PC-9 (cell line): ENCODE measurements around the gene SIX2. TPM values are rescaled to one million over a fixed set of nuclear protein-coding genes. Genes with fewer than 3 reads are reported as not detected.

Experiments used
- BruUV-seq: library from RNA; stranded (reverse); fragments of 400-500 nt; replicated peaks from 2 replicates; lab custom pipeline; 2021; lab: Mats Ljungman, UMichigan
- CTCF ChIA-PET: fragments of 300-600 bp; sonication (Branson Sonifier 250); formaldehyde crosslinking; loops from one replicate; lab custom pipeline; 2022; ENCODE audit warnings: antibody characterized with exemption; lab: Charles Lee
- POLR2A ChIA-PET: fragments of 300-600 bp; sonication (Branson Sonifier 250); formaldehyde crosslinking; loops from one replicate; lab custom pipeline; 2022; ENCODE audit warnings: antibody characterized with exemption; ENCODE audit not compliant: unreplicated experiment; lab: Charles Lee
- DNase-seq, 2 experiments: peaks; one replicate each; pipeline versions ENCODE4 v3.0.0 to v3.0.0-alpha.2; 2015 to 2022; ENCODE audit warnings: mixed read lengths in 1 of 2
- H2AFZ ChIP-seq: fragments of 200-600 bp; sonication (generic); 2 replicates; pipeline ENCODE4 v1.8.1; 2017; ENCODE audit warnings: antibody characterized with exemption
- H3F3A ChIP-seq: fragments of 200-600 bp; sonication (generic); 2 replicates; pipeline ENCODE4 v1.8.1; 2017; ENCODE audit warnings: antibody characterized with exemption, mild to moderate bottlenecking, low read depth; ENCODE audit not compliant: insufficient read depth
- H3K27ac ChIP-seq: fragments of 200-600 bp; sonication (generic); 2 replicates; pipeline ENCODE4 v1.6.1; 2016; ENCODE audit warnings: mixed run types
- H3K27me3 ChIP-seq: fragments of 200-600 bp; sonication (generic); 2 replicates; pipeline ENCODE4 v1.6.1; 2016; ENCODE audit warnings: low read depth, mixed run types; ENCODE audit not compliant: insufficient read depth
- H3K36me3 ChIP-seq: fragments of 200-600 bp; sonication (generic); 2 replicates; pipeline ENCODE4 v1.6.1; 2016; ENCODE audit warnings: low read depth, mixed run types
- H3K4me1 ChIP-seq: fragments of 200-600 bp; sonication (generic); replicated peaks from 2 replicates; pipeline ENCODE4 v1.6.1; 2016; ENCODE audit warnings: mixed run types; ENCODE audit not compliant: insufficient read depth
- H3K4me2 ChIP-seq: fragments of 200-600 bp; sonication (generic); 2 replicates; pipeline ENCODE4 v1.6.1; 2017; ENCODE audit warnings: mixed run types
- H3K4me3 ChIP-seq: fragments of 200-600 bp; sonication (generic); 2 replicates; pipeline ENCODE4 v1.6.1; 2016; ENCODE audit warnings: mixed run types
- H3K79me2 ChIP-seq: fragments of 200-600 bp; sonication (generic); 2 replicates; pipeline ENCODE4 v1.6.1; 2017; ENCODE audit warnings: low read depth, mixed run types
- H3K9me2 ChIP-seq: fragments of 200-600 bp; sonication (generic); 2 replicates; pipeline ENCODE4 v1.8.1; 2017; ENCODE audit warnings: mild to moderate bottlenecking; ENCODE audit not compliant: insufficient read depth
- H3K9me3 ChIP-seq: fragments of 200-600 bp; sonication (generic); 2 replicates; pipeline ENCODE4 v1.8.1; 2016; ENCODE audit warnings: low read depth; ENCODE audit not compliant: insufficient read depth
- H4K20me1 ChIP-seq: fragments of 200-600 bp; sonication (generic); 2 replicates; pipeline ENCODE4 v1.8.1; 2017; ENCODE audit not compliant: insufficient read depth
- EZH2 ChIP-seq: fragments of 200-600 bp; sonication (generic); IDR thresholded peaks from 2 replicates; pipeline ENCODE4 v1.8.0; 2017; ENCODE audit warnings: antibody characterized with exemption, low read depth
- intact Hi-C: fragments of 100-400 bp; cut with micrococcal nuclease; formaldehyde crosslinking; loops from one replicate; pipeline ENCODE4 v1.10.0; 2022; ENCODE audit not compliant: unreplicated experiment
- total RNA-seq: library from RNA; stranded (reverse); gene quantifications from 2 replicates; pipeline ENCODE4 v1.2.3, GENCODE V29; 2021
- TF ChIP-seq, protein P1 (sequence below): fragments of 200-600 bp; sonication (generic); conservative IDR thresholded peaks from 2 replicates; pipeline ENCODE4 v1.6.1; 2017; ENCODE audit warnings: mixed run types, antibody characterized with exemption, mild to moderate bottlenecking, moderate library complexity

Gene SIX2
- total RNA-seq, 1 experiment from 2014 or later, result 10.2 TPM

DNA sequence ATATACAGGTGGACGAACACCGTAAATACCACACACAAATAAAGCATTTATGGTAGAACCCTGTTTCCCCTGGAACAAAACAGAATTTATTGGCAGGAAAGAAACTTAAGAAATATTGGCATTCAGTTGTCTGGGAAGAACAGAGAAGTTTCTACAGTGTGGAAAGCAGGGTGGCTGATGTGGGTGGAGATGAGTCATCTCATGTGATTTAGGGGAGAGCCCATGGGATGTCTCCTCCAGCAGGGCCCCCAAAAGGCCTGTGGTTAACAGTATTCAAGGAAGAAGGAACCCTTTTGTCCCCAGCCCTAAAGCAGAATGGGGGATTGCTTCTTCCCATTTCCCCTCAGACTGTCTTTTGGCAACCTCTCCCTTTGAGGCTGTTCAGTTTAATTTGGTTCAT, 43.6 kb downstream of the SIX2 start:
- no peak overlapping the region for H3K4me2 ChIP-seq
- H3K9me2 ChIP-seq, result no peaks in the 10 kb centered on the region
- TF ChIP-seq EZH2, result no peak
- H3K9me3 ChIP-seq, result no peaks in the 10 kb centered on the region
- no peak overlapping the region for H2AFZ ChIP-seq
- no peaks in the 10 kb centered on the region for H3K79me2 ChIP-seq
- H3F3A ChIP-seq, result no peaks in the 10 kb centered on the region
- H4K20me1 ChIP-seq, result no peaks in the 10 kb centered on the region
- POLR2A ChIA-PET, result no interaction called here
- no TSS peak for BruUV-seq
- CTCF ChIA-PET, result no interaction called here
- H3K27ac ChIP-seq, result no peak overlapping the region
- no peaks in the 10 kb centered on the region for H3K27me3 ChIP-seq
- H3K36me3 ChIP-seq, result no peaks in the 10 kb centered on the region
- intact Hi-C loops, result no loop called here
- DNase-seq, result no peak
- H3K4me1 ChIP-seq, result no peaks in the 10 kb centered on the region
- H3K4me3 ChIP-seq, result no peak overlapping the region

- Histone ChIP-seq H3K4me2 (no peak overlapping the region), H3K4me3 (no peak overlapping the region), H3K27me3 (no peaks in the 10 kb centered on the region), H4K20me1 (no peaks in the 10 kb centered on the region), H3K9me2 (no peaks in the 10 kb centered on the region), H3K79me2 (no peaks in the 10 kb centered on the region), H3K4me1 (no peaks in the 10 kb centered on the region), H3F3A (no peaks in the 10 kb centered on the region), H2AFZ (no peak overlapping the region), H3K9me3 (no peaks in the 10 kb centered on the region), H3K36me3 (no peaks in the 10 kb centered on the region), H3K27ac (no peak overlapping the region)
- CTCF ChIA-PET, result interaction anchor here (0.6 kb wide), 1 partner anchor 688 kb away, joined by 4 read pairs; no protein-coding TSS in a partner anchor
- POLR2A ChIA-PET, result no interaction called here
- BruUV-seq, result no TSS peak
- DNase-seq, result no peak
- no peak for TF ChIP-seq EZH2
- TF ChIP-seq, protein P1, sequence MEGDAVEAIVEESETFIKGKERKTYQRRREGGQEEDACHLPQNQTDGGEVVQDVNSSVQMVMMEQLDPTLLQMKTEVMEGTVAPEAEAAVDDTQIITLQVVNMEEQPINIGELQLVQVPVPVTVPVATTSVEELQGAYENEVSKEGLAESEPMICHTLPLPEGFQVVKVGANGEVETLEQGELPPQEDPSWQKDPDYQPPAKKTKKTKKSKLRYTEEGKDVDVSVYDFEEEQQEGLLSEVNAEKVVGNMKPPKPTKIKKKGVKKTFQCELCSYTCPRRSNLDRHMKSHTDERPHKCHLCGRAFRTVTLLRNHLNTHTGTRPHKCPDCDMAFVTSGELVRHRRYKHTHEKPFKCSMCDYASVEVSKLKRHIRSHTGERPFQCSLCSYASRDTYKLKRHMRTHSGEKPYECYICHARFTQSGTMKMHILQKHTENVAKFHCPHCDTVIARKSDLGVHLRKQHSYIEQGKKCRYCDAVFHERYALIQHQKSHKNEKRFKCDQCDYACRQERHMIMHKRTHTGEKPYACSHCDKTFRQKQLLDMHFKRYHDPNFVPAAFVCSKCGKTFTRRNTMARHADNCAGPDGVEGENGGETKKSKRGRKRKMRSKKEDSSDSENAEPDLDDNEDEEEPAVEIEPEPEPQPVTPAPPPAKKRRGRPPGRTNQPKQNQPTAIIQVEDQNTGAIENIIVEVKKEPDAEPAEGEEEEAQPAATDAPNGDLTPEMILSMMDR, result 0 out of 2 replicates have a peak, but pooled peaks have one; percentile 29
- intact Hi-C loops, result no loop called here
Measured at GRCh38 chr2:44964752-44965236, 44.5 kb downstream of the SIX2 start.

- Histone ChIP-seq H3K4me2 (no peak overlapping the region), H3K4me1 (peaks cover 10% of the 10 kb centered on the region; the same call in 1 of the 2 replicates), H3K9me3 (no peaks in the 10 kb centered on the region), H4K20me1 (no peaks in the 10 kb centered on the region), H3K9me2 (no peaks in the 10 kb centered on the region), H3K27me3 (no peaks in the 10 kb centered on the region), H3K36me3 (no peaks in the 10 kb centered on the region), H3F3A (peaks cover 13% of the 10 kb centered on the region; the same call in 1 of the 2 replicates), H2AFZ (no peak overlapping the region), H3K4me3 (no peak overlapping the region), H3K27ac (no peak overlapping the region), H3K79me2 (no peaks in the 10 kb centered on the region)
- intact Hi-C loops, result no loop called here
- POLR2A ChIA-PET, result interaction anchor here (0.7 kb wide), 1 partner anchor 84 kb away, joined by 9 read pairs; no protein-coding TSS in a partner anchor
- no TSS peak for BruUV-seq
- CTCF ChIA-PET, result no interaction called here
- TF ChIP-seq, protein P1, result no peak
- TF ChIP-seq EZH2, result no peak
- no peak for DNase-seq
Measured at GRCh38 chr2:44962176-44962695, 47.0 kb downstream of the SIX2 start.
